Lower lobe of right lung (tissue), 2 donors: ENCODE data around the gene FADS2. TPM values are rescaled to one million over a fixed set of nuclear protein-coding genes. Genes with fewer than 3 reads are reported as not detected.
A peak's percentile ranks its signal among the peaks of the same experiment; 100 is the strongest.

ENCODE experiments used
- ATAC-seq, 2 donors: fragments of 200-7000 bp; cut with Tn5 transposase; one replicate each; pipeline ENCODE4 v1.9.1; 2020 to 2022; ENCODE audit warnings: mild to moderate bottlenecking in 2 of 2, moderate library complexity in 2 of 2
- DNase-seq: peaks from one replicate; pipeline ENCODE4 v3.0.0-alpha.2; 2020
- H3K27ac ChIP-seq: fragments of 200-600 bp; one replicate; pipeline ENCODE4 v1.8.0; 2022
- H3K27me3 ChIP-seq: fragments of 200-600 bp; one replicate; pipeline ENCODE4 v1.8.0; 2022; ENCODE audit warnings: low read depth
- H3K36me3 ChIP-seq: fragments of 200-600 bp; one replicate; pipeline ENCODE4 v1.8.0; 2022; ENCODE audit warnings: mild to moderate bottlenecking
- H3K4me1 ChIP-seq: fragments of 200-600 bp; one replicate; pipeline ENCODE4 v1.8.0; 2022
- H3K4me3 ChIP-seq: fragments of 200-600 bp; one replicate; pipeline ENCODE4 v1.8.0; 2022; ENCODE audit warnings: mild to moderate bottlenecking
- H3K9me3 ChIP-seq: fragments of 200-600 bp; one replicate; pipeline ENCODE4 v1.8.0; 2022
- intact Hi-C: fragments of 100-400 bp; cut with DNase I; formaldehyde crosslinking; loops from one replicate; pipeline ENCODE4 v1.11.0; 2022
- total RNA-seq: library from RNA; stranded (reverse); fragmentation: NEBNext Ultra II Directional; extraction: Animal tissue kit (Norgen Biotek cat#: 25700); gene quantifications from one replicate; pipeline ENCODE4 v1.2.1, GENCODE V29; 2021
- TF ChIP-seq, protein P1 (sequence below): fragments of 200-600 bp; IDR thresholded peaks from one replicate; pipeline ENCODE4 v1.8.0; 2022; ENCODE audit warnings: antibody characterized with exemption, mild to moderate bottlenecking
- donor health status: DM: no; HTN: yes; CAD: no; lungs with severe emphysema.

FADS2 gene
- total RNA-seq, 1 donor from 2014 or later: 82.0 TPM

DNA sequence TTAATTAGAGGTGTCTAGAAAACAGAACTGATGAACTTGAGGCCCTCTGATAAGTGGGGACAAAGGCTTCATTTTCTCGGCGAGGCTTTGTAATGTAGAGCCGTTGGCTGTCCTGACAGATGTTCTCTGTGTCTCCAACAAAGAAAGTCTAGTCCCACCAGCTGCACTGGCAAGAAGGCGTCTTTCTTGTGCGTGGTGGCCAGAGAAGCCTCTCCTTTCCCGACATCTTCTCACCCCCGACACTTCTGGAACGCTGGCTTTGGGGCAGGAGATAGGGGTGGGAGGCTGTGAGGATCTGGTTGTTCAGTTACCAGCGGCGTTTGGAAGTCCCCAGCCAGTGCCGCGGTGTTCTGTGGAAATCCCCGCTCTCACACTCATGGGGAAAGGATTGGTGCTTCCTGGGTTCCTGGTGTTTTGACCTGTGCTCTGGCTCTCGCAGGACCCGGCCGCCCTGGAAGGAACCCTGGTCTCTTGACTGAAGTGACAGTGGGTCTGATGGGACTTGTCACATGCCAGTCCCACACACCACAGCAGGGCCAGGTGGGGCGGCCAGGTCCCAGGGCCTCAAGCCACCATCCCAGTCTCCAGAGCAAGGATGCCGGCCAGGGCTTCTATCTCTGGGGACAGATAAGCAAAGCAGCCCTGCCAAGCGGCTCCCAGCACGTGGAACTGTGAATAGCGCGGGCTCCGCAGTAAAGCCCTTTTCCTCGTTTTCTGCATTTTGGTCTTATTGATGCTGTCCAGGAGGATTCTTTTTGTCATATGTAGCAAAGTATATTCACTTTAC lies 23.2 kb downstream of the FADS2 start:
- Histone ChIP-seq H3K4me1 (no peaks in the 10 kb centered on the region), H3K27me3 (no peaks in the 10 kb centered on the region), H3K36me3 (peaks cover 55% of the 10 kb centered on the region), H3K9me3 (no peaks in the 10 kb centered on the region), H3K27ac (no peak overlapping the region), H3K4me3 (no peak overlapping the region)
- TF ChIP-seq, protein P1, sequence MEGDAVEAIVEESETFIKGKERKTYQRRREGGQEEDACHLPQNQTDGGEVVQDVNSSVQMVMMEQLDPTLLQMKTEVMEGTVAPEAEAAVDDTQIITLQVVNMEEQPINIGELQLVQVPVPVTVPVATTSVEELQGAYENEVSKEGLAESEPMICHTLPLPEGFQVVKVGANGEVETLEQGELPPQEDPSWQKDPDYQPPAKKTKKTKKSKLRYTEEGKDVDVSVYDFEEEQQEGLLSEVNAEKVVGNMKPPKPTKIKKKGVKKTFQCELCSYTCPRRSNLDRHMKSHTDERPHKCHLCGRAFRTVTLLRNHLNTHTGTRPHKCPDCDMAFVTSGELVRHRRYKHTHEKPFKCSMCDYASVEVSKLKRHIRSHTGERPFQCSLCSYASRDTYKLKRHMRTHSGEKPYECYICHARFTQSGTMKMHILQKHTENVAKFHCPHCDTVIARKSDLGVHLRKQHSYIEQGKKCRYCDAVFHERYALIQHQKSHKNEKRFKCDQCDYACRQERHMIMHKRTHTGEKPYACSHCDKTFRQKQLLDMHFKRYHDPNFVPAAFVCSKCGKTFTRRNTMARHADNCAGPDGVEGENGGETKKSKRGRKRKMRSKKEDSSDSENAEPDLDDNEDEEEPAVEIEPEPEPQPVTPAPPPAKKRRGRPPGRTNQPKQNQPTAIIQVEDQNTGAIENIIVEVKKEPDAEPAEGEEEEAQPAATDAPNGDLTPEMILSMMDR: no peak
- no peak for ATAC-seq
- intact Hi-C loops: no loop called here
- DNase-seq: no peak

DNA sequence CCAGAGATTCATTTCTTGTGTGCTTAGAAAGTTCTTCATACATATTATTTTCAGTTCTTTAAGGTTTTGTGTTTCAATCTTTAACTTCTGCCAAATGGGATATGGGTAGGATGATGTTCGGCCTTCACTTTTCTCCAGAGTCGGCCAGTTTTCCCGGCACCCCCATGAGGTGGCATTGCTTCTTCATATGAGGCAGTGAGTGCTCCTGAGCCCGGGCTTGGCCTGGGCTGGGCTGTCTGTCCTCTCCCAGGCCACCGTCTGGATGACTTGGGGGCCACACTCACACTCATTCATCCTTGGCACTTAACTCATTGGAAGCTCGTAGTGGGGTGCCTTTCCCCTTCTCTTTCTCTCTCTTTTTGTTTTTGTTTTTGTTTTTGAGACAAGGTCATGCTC lies 23.8 kb downstream of the FADS2 start:
- Histone ChIP-seq H3K36me3 (peaks cover 57% of the 10 kb centered on the region), H3K27me3 (no peaks in the 10 kb centered on the region), H3K27ac (no peak overlapping the region), H3K4me1 (no peaks in the 10 kb centered on the region), H3K4me3 (no peak overlapping the region), H3K9me3 (no peaks in the 10 kb centered on the region)
- intact Hi-C loops: no loop called here
- no peak for DNase-seq
- TF ChIP-seq, protein P1: no peak
- ATAC-seq: no peak

DNA sequence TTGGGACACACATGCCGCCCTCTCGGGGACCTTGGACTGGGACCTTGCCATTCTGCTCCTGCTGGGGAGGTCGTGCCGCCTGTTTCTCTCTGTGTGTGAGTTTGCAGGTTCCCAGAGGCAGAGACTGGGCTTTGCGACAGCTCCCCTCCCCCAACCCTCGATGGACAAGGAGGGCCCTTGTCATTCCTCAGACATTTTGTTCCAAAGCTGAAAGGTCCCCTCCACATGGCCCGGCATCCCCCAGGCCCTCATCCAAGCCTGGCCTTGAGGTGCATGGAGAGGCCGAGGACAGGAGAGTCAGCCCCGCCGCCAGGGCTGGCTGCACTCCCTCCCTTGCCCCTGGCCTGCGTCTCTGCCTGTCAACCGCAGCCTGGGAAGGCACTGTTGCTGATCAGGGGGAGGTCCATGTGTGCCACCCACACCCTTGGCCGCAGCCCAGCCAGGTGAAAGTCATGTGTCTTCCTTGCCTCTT lies 25.6 kb downstream of the FADS2 start:
- DNase-seq (no peak), ATAC-seq (peak in 1 of 2 donors; percentile 23)
- TF ChIP-seq, protein P1: no peak
- Histone ChIP-seq H3K4me1 (no peaks in the 10 kb centered on the region), H3K27ac (no peak overlapping the region), H3K27me3 (no peaks in the 10 kb centered on the region), H3K9me3 (no peaks in the 10 kb centered on the region), H3K4me3 (no peak overlapping the region), H3K36me3 (peaks cover 55% of the 10 kb centered on the region)
- intact Hi-C loops: no loop called here

DNA sequence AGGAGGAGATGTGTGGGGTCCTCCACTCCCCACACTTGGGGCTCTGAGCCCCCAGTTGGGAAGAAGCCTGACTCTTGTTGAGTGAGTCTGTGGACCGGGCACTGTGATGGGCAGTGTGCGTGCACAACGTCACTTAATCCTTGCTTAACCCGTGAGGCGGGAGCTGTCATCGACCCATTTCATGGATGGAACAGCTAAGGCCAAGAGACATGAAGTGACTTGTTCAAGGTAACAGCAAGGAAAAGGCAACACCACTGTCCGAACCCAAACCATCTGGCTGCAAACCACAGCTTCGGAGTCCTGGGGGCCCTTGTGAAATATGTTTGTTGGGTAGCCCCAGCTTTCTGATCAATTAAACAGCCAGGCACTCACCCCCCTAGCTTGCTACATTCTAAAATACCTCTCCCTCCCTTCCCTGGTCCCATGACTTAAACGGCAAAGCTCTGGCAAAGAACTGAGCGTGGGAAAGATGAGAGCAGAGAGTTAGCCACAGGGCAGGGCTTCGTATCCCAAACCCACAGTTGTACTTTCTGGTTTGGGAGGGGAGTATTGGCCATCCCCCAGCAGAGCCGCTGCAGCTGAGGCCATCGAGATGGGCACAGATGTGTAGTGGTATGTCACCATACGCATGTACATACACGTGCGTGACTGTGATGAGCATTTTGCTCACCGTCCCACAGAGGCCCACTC lies 26.3 kb downstream of the FADS2 start:
- no peaks in the 10 kb centered on the region for H3K4me1 ChIP-seq
- H3K27me3 ChIP-seq: no peaks in the 10 kb centered on the region
- H3K27ac ChIP-seq: no peak overlapping the region
- DNase-seq (no peak), ATAC-seq (peak in 1 of 2 donors; percentile 7)
- no peaks in the 10 kb centered on the region for H3K9me3 ChIP-seq
- H3K36me3 ChIP-seq: peaks cover 52% of the 10 kb centered on the region
- TF ChIP-seq, protein P1: no peak
- intact Hi-C loops: no loop called here
- H3K4me3 ChIP-seq: no peak overlapping the region

DNA sequence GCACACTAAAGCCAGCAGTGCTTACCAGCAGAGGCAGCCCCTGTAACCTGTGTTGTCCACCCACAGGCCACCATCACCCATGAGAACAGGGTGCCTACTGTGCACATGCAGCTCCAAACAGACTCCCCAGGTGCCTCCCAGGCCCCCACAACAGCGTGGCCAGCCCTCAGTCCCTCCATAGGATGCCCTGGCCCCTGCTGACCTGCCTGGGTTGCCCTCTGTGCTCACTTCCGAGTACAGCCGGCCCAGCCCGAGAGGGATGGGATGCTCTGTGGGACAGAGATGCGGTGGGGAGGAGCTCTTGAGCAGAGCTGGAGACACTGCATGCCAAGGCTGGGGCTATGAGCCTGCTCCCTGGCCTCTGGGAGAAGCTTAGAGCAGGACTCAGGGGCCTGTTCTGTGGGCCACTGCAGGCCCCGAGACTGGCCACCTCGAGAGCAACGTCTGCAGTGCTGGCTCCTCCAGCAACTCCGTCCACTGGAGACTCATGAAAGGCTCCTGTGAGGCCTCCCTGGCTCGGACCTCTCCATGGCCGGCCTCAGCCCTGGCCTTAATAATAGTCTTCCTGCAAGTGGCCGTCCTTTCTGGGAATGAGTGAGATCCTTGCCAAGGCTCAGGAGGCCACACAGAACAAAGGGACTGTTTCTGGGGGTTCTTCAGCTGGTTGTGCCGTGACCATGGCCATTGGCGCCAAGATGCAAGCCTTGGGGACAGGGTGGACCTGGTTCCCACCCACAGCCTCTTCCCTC lies 27.0 kb downstream of the FADS2 start:
- intact Hi-C loops: no loop called here
- no peak for DNase-seq
- Histone ChIP-seq H3K4me1 (no peaks in the 10 kb centered on the region), H3K4me3 (no peak overlapping the region), H3K27ac (no peak overlapping the region), H3K9me3 (no peaks in the 10 kb centered on the region), H3K27me3 (no peaks in the 10 kb centered on the region), H3K36me3 (peaks cover 52% of the 10 kb centered on the region)
- peak in 1 of 2 donors; percentile 13 for ATAC-seq
- TF ChIP-seq, protein P1: no peak
